Measurements from ENCODE around the gene RFX4.
"Not testable (repeated sequence)": the region's sequence is repeated elsewhere in the genome, so short reads cannot be mapped to it uniquely, and the experiment has no call there.

RFX4 gene

DNA sequence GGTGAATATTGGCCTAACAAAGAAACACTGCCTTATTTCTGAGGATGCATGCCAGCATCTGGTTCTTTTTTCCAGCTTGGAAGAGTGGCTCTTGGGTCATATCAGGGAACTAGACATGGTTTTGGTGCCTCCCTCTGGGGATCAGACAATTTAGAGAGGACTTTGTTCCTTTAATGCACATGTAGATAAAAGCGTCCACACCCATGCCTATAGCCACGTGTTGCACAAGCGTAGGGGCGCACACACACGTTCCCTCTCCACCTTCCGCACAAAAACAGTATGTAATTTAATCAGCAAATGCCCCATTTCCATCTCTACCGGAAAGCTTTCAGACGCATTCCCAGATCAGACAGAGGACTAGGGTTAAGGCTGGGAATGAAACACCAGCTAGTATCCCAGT, 130.0 kb downstream of the RFX4 start:
- Mint-ChIP-seq H3K27me3 (no peaks in the 10 kb centered on the region), H3K4me1 (ENCODE audit: low read depth) (no peaks in the 10 kb centered on the region), H3K9me3 (ENCODE audit: low read depth) (no peaks in the 10 kb centered on the region), H3K27ac (no peak overlapping the region), H3K4me3 (no peak overlapping the region), H3K36me3 (no peaks in the 10 kb centered on the region)

DNA sequence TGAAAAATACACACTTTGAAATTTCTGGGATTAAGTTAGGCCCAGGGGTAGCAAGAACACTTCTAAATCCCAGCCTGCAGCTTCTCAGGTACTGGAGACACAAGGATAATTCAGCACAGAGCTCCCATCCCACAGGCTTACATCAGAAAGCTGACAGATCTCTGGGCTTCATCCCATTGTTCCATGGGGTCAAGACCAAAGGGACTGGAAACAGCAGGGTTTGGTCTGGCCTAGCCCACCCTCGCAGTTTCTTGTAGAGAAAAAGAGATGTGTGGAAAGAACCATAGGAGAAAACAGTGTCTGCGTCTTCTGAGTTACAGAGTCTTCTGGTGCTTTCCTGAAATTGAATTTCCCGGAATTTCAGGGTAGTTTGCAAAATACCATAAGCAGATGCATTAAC, 132.1 kb downstream of the RFX4 start:
- H3K27me3 Mint-ChIP-seq: no peaks in the 10 kb centered on the region
- H3K4me1 Mint-ChIP-seq (ENCODE audit: low read depth): no peaks in the 10 kb centered on the region
- H3K4me3 Mint-ChIP-seq: no peak overlapping the region
- no peak overlapping the region for H3K27ac Mint-ChIP-seq
- no peaks in the 10 kb centered on the region for H3K9me3 Mint-ChIP-seq (ENCODE audit: low read depth)
- H3K36me3 Mint-ChIP-seq: no peaks in the 10 kb centered on the region

DNA sequence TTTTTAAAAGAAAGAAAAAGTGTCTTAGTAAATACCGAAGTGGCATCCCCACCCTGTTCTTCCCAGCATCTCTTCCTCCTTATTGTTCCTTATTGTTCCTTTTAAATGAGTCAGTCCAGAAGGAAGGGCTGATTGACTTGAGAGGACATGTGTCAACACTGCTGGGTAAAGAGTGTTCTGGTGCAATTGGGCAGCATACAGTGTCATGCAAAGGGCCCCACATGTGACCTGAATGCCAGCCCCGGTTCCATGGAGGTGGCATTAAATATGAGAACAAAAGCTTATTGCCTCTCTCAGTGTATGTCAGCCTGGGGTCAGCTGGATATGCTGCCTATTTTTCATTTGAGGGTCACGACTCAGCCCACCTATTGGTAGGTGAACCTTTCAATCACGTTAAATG, 132.8 kb downstream of the RFX4 start:
- Mint-ChIP-seq H3K4me3 (no peak overlapping the region), H3K27ac (no peak overlapping the region), H3K9me3 (ENCODE audit: low read depth) (no peaks in the 10 kb centered on the region), H3K36me3 (no peaks in the 10 kb centered on the region), H3K4me1 (ENCODE audit: low read depth) (no peaks in the 10 kb centered on the region), H3K27me3 (no peaks in the 10 kb centered on the region)

DNA sequence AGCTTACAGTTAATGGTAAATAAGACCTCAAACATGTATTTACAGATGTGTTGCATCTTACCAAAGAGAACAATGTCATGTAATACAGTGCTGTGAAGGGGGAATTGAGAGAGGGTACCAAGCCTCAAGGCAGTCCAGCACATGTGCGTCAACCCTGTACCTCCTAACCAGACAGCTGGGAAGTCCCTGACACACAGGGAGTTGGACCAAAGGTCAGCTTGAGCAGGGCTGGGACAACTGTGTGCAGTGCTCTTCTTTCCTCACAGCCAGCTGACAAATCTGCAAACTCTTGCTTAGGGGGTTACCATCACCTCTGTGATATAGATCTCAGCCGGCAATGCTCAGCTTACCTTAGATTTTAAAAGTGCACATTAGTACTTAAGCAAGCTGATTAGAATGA, 134.9 kb downstream of the RFX4 start:
- Mint-ChIP-seq H3K27ac (no peak overlapping the region), H3K27me3 (no peaks in the 10 kb centered on the region), H3K36me3 (no peaks in the 10 kb centered on the region), H3K9me3 (ENCODE audit: low read depth) (no peaks in the 10 kb centered on the region), H3K4me1 (ENCODE audit: low read depth) (no peaks in the 10 kb centered on the region), H3K4me3 (no peak overlapping the region)

DNA sequence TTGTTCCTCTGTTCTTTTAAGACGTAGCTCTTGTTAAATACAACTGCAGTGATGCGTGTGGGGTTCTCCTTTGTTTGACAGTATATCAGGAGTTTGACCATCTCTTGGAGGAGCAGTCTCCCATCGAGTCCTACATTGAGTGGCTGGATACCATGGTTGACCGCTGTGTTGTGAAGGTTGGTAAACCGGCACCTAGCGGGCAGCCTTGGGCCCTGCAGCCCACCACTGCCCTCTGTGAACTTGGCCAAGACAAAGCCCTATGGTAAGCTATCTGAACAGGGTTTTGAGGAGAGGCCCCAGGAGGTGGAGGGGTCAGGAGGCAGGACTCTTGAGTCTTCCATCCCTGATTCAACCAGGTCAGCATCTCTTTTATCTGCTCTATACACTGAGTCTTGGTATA, 137.1 kb downstream of the RFX4 start:
- no peaks in the 10 kb centered on the region for H3K4me1 Mint-ChIP-seq (ENCODE audit: low read depth)
- H3K27me3 Mint-ChIP-seq: no peaks in the 10 kb centered on the region
- no peaks in the 10 kb centered on the region for H3K9me3 Mint-ChIP-seq (ENCODE audit: low read depth)
- H3K36me3 Mint-ChIP-seq: no peaks in the 10 kb centered on the region
- no peak overlapping the region for H3K4me3 Mint-ChIP-seq
- no peak overlapping the region for H3K27ac Mint-ChIP-seq

DNA sequence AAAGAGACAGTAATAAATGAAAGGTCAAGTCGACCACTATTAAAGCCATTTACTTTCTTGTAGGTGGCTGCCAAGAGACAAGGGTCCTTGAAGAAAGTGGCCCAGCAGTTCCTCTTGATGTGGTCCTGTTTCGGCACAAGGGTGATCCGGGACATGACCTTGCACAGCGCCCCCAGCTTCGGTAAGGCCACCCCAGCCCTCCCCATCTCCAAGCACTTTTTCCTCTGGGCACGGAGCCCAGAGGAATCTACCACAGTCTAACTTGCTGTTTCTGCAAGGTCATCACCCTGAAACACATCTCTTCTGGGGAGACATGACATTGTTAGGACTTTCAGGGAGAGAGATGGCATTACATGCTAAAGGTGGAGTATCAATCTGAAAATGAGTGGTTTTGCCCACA, 137.9 kb downstream of the RFX4 start:
- Mint-ChIP-seq H3K9me3 (ENCODE audit: low read depth) (no peaks in the 10 kb centered on the region), H3K36me3 (no peaks in the 10 kb centered on the region), H3K4me3 (no peak overlapping the region), H3K27ac (no peak overlapping the region), H3K4me1 (ENCODE audit: low read depth) (no peaks in the 10 kb centered on the region), H3K27me3 (no peaks in the 10 kb centered on the region)

DNA sequence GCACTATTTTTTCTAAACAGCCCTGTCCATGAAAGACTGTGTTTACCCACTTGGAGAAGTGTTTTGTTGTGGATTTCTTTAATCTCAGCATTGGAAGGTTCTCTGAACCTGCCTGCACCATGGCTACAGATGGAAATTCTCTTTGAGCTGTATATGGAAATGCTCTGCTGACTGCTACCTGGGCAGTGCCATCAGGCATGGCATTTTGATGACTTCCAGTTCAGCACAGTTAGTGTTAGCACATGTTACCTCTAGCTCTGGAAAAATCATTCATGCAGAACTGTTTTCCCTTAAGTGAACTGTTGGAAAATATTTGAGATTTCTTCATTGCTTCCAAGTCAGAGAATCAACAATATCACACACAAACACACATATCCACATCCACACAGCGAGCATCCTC, 139.1 kb downstream of the RFX4 start:
- Mint-ChIP-seq H3K4me3 (no peak overlapping the region), H3K27ac (no peak overlapping the region), H3K4me1 (ENCODE audit: low read depth) (no peaks in the 10 kb centered on the region), H3K36me3 (no peaks in the 10 kb centered on the region), H3K27me3 (no peaks in the 10 kb centered on the region), H3K9me3 (ENCODE audit: low read depth) (no peaks in the 10 kb centered on the region)

DNA sequence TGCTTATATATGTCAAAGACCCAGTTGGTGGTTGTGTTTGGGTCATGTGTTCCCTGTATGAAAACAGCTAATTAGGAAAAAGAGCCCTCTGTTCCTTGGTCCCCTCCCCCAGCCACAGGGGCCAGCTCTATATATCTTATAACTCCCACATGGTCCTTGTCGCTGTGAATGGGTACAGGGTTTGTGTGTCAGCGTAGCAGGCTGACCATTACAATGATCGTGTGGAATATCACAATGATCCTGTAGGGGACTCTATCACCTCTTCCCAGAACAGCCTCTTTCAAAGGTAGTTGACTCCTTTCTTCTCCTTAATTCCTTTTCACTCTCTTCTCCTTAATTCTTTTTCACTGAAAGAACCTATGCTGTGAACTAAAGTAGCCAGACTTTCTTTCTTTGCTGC, 140.0 kb downstream of the RFX4 start:
- Mint-ChIP-seq H3K9me3 (ENCODE audit: low read depth) (no peaks in the 10 kb centered on the region), H3K36me3 (no peaks in the 10 kb centered on the region), H3K27ac (no peak overlapping the region), H3K27me3 (no peaks in the 10 kb centered on the region), H3K4me3 (no peak overlapping the region), H3K4me1 (ENCODE audit: low read depth) (no peaks in the 10 kb centered on the region)

DNA sequence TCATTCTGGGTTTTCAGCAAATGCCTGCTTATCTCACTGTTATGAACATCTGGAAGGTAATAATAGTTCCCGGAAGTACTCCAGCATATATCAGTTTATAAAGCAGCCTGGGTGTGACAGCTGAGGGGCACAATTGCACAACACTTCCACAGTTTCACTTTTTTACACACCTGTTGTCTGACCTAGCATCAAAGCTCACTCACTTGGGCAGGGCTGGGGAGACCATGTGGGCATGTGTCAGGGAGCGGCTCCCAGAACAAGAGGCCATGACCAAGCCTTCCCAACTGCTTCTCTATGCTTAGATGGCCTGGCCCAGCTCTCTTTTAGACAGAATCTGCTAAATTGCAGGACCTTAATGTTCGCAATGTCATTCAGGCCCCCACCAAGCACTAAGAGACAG, 140.6 kb downstream of the RFX4 start:
- Mint-ChIP-seq H3K27ac (no peak overlapping the region), H3K27me3 (no peaks in the 10 kb centered on the region), H3K4me1 (ENCODE audit: low read depth) (no peaks in the 10 kb centered on the region), H3K4me3 (no peak overlapping the region), H3K36me3 (no peaks in the 10 kb centered on the region), H3K9me3 (ENCODE audit: low read depth) (no peaks in the 10 kb centered on the region)

DNA sequence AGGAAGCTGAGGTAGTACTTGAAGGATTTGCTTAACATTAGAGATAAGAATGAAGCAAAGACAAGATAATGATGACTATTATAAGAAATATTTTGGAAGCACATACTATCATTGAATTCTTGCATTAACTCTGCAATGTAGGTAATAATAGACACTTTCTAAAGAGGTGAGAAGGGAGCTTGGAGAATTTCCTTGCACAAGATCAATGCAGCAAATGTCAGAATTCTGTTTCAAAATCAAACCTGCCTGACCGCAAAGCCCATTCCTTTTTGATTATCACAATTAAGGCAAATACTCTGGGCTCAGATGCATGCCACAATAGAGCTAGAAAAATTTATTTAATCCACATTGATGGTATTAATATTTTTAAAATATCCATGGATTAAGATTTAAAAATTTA, 141.3 kb downstream of the RFX4 start:
- Mint-ChIP-seq H3K4me3 (no peak overlapping the region), H3K36me3 (no peaks in the 10 kb centered on the region), H3K4me1 (ENCODE audit: low read depth) (no peaks in the 10 kb centered on the region), H3K27me3 (no peaks in the 10 kb centered on the region), H3K27ac (no peak overlapping the region), H3K9me3 (ENCODE audit: low read depth) (no peaks in the 10 kb centered on the region)

DNA sequence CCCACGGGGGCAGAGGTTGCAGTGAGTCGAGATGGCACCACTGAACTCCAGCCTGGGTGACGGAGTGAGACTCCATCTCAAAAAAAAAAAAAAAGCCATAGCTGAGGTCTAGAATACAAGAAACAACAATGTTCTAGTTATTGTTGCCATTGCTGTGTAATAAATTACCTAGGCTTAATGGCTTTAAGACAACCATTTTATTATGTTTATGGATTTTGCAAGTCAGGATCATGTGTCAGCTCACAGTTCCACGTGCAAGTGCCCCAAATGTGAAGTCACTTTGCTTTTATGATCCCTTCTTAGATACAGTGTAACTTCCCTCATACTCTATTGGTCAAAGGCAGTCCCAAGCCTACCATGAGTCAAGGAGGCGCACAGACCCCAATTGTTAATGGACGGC, 142.1 kb downstream of the RFX4 start:
- H3K9me3 Mint-ChIP-seq (ENCODE audit: low read depth): no peaks in the 10 kb centered on the region
- H3K4me1 Mint-ChIP-seq (ENCODE audit: low read depth): no peaks in the 10 kb centered on the region
- no peak overlapping the region for H3K4me3 Mint-ChIP-seq
- H3K27me3 Mint-ChIP-seq: no peaks in the 10 kb centered on the region
- H3K27ac Mint-ChIP-seq: no peak overlapping the region
- H3K36me3 Mint-ChIP-seq: no peaks in the 10 kb centered on the region

DNA sequence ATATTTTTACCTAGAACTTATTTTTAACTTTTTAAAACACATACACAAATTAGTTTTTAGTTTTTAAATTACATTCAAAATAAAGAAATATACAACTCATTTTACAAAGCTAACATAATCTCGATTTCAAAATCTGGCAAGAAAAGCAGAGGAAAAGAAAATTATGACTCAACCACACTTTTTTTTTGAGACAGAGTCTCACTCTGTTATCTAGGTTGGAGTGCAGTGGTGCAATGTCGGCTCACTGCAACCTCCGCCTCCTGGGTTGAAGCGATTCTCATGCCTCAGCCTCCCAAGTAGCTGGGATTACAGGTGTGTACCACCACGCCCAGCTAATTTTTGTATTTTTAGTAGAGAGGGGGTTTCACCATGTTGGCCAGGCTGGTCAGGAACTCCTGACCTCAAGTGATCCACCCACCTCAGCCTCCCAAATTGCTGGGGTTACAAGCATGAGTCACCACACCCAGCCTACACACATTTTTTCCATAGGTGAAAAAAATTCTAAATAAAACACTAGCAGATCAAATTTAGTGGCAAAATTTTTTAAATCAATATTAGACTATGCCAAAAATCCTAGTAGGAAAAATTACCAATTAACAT, 143.9 kb downstream of the RFX4 start:
- not testable (repeated sequence) for H3K4me1 Mint-ChIP-seq (ENCODE audit: low read depth); H3K27ac Mint-ChIP-seq; H3K9me3 Mint-ChIP-seq (ENCODE audit: low read depth); H3K36me3 Mint-ChIP-seq; H3K27me3 Mint-ChIP-seq; H3K4me3 Mint-ChIP-seq

DNA sequence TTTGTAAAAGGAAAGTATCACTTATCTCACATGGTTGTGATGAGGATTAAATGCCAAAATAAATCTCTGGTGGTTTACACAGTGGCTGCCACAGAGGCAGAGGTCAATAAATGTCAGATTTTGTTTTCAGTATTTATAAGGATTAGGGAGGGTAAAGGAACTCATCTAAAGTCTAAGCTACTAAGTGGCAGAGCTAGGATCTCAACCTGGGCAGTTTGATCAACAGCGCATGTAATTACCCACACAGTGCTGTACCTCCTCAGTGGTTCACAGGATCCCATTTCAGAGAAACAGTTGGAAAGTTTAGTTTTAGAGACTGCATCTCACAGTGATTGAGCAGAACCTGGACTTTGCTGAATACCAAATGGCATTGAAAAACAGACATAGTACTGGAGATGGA, 146.8 kb downstream of the RFX4 start:
- Mint-ChIP-seq H3K27ac (no peak overlapping the region), H3K4me1 (ENCODE audit: low read depth) (no peaks in the 10 kb centered on the region), H3K9me3 (ENCODE audit: low read depth) (no peaks in the 10 kb centered on the region), H3K27me3 (no peaks in the 10 kb centered on the region), H3K36me3 (peaks cover 2% of the 10 kb centered on the region), H3K4me3 (no peak overlapping the region)

DNA sequence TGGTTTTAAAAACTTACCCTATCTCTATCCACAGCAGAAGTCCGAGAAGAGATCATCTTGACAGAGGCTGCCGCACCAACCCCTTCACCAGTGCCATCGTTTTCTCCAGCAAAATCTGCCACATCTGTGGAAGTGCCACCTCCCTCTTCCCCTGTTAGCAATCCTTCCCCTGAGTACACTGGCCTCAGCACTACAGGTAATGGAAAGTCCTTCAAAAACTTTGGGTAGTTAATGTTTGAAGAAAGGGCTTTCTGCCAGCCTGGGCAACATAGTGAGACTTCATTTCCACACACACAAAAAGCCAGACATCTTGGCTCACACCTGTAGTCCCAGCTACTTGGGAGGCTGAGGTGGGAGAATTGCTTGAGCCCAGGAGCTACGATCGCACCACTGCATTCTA, 150.1 kb downstream of the RFX4 start:
- H3K4me3 Mint-ChIP-seq: no peak overlapping the region
- H3K36me3 Mint-ChIP-seq: peaks cover 2% of the 10 kb centered on the region
- no peaks in the 10 kb centered on the region for H3K27me3 Mint-ChIP-seq

DNA sequence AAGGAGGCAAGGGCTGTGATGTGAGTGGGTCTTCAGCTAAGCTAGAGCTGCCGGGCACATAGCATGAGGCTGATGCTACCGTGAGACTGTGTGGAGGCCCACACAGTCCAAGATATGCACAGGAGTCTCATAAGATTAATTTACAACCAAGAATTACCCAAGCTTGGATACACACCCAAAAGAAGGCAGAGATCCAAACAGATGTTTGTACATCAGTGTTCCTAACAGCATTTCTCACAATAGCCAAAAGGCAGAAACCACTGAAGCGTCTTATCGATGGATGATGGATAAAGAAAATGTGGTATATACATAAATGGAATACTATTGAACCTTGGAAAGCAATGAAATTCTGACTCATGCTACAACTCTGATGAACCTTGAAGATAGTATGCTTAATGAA, 150.9 kb downstream of the RFX4 start:
- no peak overlapping the region for H3K4me3 Mint-ChIP-seq
- H3K36me3 Mint-ChIP-seq: peaks cover 2% of the 10 kb centered on the region
- H3K9me3 Mint-ChIP-seq (ENCODE audit: low read depth): no peaks in the 10 kb centered on the region
- H3K27me3 Mint-ChIP-seq: no peaks in the 10 kb centered on the region
- no peak overlapping the region for H3K27ac Mint-ChIP-seq
- H3K4me1 Mint-ChIP-seq (ENCODE audit: low read depth): peaks cover 3% of the 10 kb centered on the region

More for the DNA sequence above, 150.1 kb downstream of the RFX4 start:
- H3K4me1 Mint-ChIP-seq (ENCODE audit: low read depth): peaks cover 3% of the 10 kb centered on the region
- H3K9me3 Mint-ChIP-seq (ENCODE audit: low read depth): no peaks in the 10 kb centered on the region
- H3K27ac Mint-ChIP-seq: no peak overlapping the region

DNA sequence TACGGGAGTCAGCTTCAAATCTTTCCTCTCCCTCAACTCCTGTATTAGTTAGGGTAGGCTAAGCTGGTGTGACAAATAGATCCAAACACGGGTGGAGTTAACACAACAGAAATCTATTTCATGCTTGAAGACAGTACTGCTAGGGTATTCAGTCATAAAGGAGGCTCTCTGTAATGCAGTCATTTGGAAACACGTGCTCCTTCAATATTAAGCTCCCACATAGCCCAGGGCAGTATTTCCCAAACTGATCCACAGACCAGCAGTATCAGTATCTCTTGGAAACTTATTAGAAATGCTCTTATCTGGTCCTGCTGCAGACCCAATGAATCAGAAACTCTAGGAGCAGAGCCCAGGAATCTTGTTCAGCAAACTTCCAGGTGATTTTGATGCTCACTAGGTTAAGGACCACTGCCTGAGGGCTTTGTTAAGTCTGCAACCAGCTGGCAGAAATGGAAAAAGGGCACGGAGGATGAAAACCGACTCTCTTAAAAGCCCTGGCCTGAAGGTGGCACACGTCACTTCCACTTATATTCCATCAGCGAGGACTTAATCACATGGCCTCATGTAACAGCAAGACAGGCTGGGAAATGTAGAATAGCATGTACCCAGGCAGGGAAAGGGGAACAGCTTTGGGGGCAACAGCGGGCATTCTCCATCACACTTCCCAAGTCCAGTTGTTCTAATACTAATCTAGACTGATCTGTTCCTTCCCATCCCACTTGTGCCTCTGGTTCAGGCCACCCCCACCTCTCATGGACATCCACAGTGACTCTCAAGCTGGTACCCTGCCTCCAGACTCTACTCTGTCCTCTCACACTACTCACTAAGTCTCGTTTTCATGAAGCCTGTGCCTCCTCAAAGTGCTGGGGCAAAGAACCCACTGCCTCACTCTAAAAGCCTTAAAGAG, 153.5 kb downstream of the RFX4 start:
- H3K9me3 Mint-ChIP-seq (ENCODE audit: low read depth): no peaks in the 10 kb centered on the region
- H3K27me3 Mint-ChIP-seq: no peaks in the 10 kb centered on the region

More for the DNA sequence above, 153.5 kb downstream of the RFX4 start:
- Mint-ChIP-seq H3K36me3 (no peaks in the 10 kb centered on the region), H3K27ac (no peak overlapping the region), H3K4me3 (no peak overlapping the region), H3K4me1 (ENCODE audit: low read depth) (peaks cover 3% of the 10 kb centered on the region)

Measured in activated naive CD8-positive, alpha-beta T cell (primary cell).